T-helper 1 cell treated with Interleukin-12 subunit alpha and Interleukin-12 subunit beta and Interleukin-4 antibody, amounts not matched to agents 30 μg/mL and 1 μg/mL, for 36 hours (primary cell): ENCODE results near the gene HLF.

Experiments
- H3K27ac Mint-ChIP-seq: one replicate; pipeline ENCODE4 v1.8.0; 2021; ENCODE audit warnings: mild to moderate bottlenecking, mixed read lengths
- H3K27me3 Mint-ChIP-seq: one replicate; pipeline ENCODE4 v1.8.0; 2021; ENCODE audit warnings: low read depth, mixed read lengths
- H3K36me3 Mint-ChIP-seq: one replicate; pipeline ENCODE4 v1.8.0; 2021; ENCODE audit warnings: low read depth, mixed read lengths
- H3K4me1 Mint-ChIP-seq: one replicate; pipeline ENCODE4 v1.8.0; 2021; ENCODE audit warnings: low read depth, mixed read lengths
- H3K4me3 Mint-ChIP-seq: one replicate; pipeline ENCODE4 v1.8.0; 2021; ENCODE audit warnings: mild to moderate bottlenecking, moderate library complexity, mixed read lengths
- H3K9me3 Mint-ChIP-seq: one replicate; pipeline ENCODE4 v1.8.0; 2021; ENCODE audit warnings: mixed read lengths

HLF gene

GRCh38 chr17:55368706-55369105, 103.9 kb downstream of the HLF start:
- no peak overlapping the region for H3K4me3 Mint-ChIP-seq
- H3K4me1 Mint-ChIP-seq, result peaks cover 5% of the 10 kb centered on the region
- no peaks in the 10 kb centered on the region for H3K36me3 Mint-ChIP-seq
- H3K27me3 Mint-ChIP-seq, result peaks cover 26% of the 10 kb centered on the region
- H3K27ac Mint-ChIP-seq, result no peak overlapping the region
- peaks cover 7% of the 10 kb centered on the region for H3K9me3 Mint-ChIP-seq
